GM10266 (cell line): ENCODE measurements around the gene CCDC7.
"Not testable (repeated sequence)": the region's sequence is repeated elsewhere in the genome, so short reads cannot be mapped to it uniquely, and the experiment has no call there.

Experiments used
- DNase-seq: peaks from one replicate; pipeline ENCODE4 v3.0.0; 2012; ENCODE audit errors: extremely low spot score
- TF ChIP-seq, protein P1 (sequence below): IDR thresholded peaks from 2 replicates; pipeline ENCODE4 v1.5.1; 2012; ENCODE audit warnings: mild to moderate bottlenecking, low read depth; ENCODE audit not compliant: control insufficient read depth, insufficient read depth; ENCODE audit errors: missing control alignments

CCDC7 gene

GRCh38 chr10:32909456-32909855, 463.5 kb downstream of the CCDC7 start:
- TF ChIP-seq, protein P1, sequence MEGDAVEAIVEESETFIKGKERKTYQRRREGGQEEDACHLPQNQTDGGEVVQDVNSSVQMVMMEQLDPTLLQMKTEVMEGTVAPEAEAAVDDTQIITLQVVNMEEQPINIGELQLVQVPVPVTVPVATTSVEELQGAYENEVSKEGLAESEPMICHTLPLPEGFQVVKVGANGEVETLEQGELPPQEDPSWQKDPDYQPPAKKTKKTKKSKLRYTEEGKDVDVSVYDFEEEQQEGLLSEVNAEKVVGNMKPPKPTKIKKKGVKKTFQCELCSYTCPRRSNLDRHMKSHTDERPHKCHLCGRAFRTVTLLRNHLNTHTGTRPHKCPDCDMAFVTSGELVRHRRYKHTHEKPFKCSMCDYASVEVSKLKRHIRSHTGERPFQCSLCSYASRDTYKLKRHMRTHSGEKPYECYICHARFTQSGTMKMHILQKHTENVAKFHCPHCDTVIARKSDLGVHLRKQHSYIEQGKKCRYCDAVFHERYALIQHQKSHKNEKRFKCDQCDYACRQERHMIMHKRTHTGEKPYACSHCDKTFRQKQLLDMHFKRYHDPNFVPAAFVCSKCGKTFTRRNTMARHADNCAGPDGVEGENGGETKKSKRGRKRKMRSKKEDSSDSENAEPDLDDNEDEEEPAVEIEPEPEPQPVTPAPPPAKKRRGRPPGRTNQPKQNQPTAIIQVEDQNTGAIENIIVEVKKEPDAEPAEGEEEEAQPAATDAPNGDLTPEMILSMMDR: no peak
- DNase-seq: no peak

GRCh38 chr10:32909970-32910369, 464.0 kb downstream of the CCDC7 start:
- not testable (repeated sequence) for DNase-seq

GRCh38 chr10:32911285-32912016, 465.5 kb downstream of the CCDC7 start:
- DNase-seq: no peak
- TF ChIP-seq, protein P1: no peak

GRCh38 chr10:32917817-32918216, 471.9 kb downstream of the CCDC7 start:
- DNase-seq: not testable (repeated sequence)

DNA sequence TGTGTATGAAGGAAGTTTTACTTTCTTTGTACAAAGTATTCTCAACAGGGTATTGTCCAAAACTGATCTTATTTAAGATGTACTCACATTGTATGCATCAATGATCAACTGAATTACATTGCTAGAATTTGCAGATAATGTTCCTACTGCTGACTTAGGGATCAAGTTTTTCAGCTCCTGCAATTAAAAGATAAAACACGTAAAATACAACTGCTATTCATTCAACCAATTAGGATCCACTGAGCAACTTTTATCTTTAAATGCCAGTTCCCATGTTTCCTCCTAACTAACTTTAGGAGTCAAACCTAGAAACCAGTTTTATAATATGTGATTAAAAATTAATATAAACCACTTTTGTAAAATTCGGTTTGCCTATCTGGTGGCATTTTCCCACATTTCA, 476.2 kb downstream of the CCDC7 start:
- no peak for DNase-seq
- TF ChIP-seq, protein P1: no peak

DNA sequence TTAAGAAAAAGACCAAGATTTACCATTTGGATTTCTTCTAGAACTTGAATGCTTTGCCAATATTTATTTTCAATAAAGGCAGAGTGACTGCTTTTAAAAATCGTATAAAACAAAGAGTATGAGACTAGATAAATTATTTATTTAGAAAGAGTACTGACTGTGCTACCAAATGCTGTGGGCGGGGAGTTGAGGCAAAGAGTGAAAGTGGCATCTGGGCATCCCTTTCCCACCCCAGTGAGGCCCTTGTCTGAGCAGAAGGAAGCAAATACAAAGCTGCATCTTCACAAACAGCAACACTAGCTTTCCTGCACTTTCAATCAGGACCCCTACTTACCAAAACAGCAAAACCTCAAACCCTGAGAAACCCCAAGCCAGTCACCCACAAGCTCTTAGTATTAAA, 477.2 kb downstream of the CCDC7 start:
- TF ChIP-seq, protein P1: no peak

GRCh38 chr10:32923849-32924248, 477.9 kb downstream of the CCDC7 start:
- no peak for DNase-seq
- TF ChIP-seq, protein P1: no peak

More for the DNA sequence above, 477.2 kb downstream of the CCDC7 start:
- DNase-seq: no peak
